NOMO-1 (cell line): Measurements from ENCODE around the gene RHD.
"Not testable (repeated sequence)": the region's sequence is repeated elsewhere in the genome, so short reads cannot be mapped to it uniquely, and the experiment has no call there.

Source experiments
- DNase-seq, 2 experiments: peaks; one replicate each; lab custom pipeline; 2025; ENCODE audit not compliant: unreplicated experiment in 2 of 2; lab: John Stamatoyannopoulos, UW

The RHD gene

GRCh38 chr1:25256578-25256965 lies 15.7 kb upstream of the RHD start:
- DNase-seq: no peak

DNA sequence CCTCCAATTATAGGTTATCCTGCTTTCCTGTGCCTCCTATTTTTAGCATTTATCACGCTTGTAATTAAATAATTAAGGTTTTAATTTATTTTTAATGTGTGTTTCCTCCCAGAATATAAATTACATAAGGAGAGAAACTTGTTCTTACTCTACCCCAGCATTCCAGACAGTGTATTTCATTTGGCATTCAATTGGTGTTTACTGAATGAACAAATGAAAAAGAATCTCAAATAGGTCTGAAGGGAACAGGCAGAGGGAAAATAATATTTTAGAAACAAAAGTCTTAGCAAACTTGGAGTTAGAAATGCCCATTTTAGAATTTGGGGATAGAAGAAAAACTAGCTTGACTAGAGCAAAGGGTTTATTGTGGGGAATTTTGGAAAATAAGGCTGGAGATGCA lies 15.1 kb upstream of the RHD start:
- no peak for DNase-seq

DNA sequence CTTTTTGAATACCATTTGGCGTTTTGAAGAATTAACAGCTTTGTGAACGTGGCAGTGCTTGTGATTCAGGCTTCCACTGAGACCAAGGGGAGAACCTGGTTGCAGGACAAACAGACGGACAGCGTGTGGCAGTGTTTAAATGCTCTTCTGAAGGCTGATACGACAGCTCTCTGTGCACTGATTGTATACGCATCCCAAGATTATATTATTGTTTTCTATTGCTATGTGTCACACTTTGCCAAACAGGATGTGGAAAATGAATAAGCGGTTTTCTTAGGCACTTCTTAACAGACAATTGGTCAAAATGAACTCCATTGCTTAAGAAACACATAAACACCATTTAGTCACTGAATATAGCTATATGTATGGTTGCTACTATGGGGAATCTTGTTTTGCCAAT lies 12.5 kb upstream of the RHD start:
- not testable (repeated sequence) for DNase-seq

DNA sequence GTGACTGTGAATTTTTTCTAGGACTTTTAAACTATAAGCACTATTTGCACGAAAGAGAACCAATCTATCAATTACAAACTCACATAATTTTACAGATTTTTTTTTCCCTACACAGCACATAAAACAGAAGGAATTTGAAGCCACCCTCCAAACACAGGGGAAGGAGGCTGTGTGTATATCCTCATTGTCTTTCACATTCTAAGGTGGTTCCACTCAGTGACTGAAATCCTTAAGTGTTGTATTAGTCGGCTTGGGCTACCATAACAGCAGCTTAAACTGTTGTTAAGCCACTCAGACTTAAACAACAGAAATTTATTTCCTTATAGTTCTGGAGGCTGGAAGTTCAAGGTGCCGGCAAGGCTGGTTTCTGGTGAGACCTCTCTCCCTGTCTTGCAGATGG lies 12.0 kb upstream of the RHD start:
- DNase-seq: not testable (repeated sequence)

DNA sequence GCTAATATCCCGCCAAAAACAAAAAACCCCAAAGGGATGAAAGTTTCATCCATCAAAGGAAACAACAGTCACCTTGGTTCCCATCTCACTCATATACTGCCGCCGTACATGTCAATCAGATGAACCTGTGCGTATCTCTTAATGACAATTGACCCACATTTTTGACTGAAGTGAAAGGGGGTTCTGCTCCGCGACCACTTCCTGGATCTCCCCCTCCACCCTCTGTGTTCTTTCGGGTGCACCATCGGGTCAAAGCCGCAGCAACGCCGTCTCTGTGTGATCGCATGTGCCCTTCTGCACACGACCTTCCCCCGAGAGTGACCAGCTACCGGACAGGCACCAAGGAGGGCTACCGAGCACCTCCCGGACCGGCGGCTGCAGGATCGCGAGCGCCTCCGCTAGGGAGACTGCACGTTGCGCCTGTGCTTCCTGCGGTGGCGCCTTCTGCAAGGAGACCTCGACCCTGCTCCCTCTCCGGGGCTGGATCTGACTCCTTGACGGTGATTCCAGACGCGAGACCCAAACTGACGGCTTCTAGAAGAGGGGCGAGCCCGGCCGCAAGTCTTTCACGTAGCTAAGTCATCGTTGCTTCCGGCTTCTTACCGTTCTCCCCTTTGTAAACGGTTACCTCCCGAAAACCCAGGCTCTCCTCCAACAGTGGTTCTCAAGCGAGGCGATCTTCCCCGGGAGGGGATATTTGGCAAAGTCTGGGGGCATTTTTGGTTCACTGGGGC lies 5.6 kb upstream of the RHD start:
- DNase-seq: not testable (repeated sequence)

- peak; percentile 10 to 33 for DNase-seq
Observed at GRCh38 chr1:25267288-25268142, 4.8 kb upstream of the RHD start.

DNA sequence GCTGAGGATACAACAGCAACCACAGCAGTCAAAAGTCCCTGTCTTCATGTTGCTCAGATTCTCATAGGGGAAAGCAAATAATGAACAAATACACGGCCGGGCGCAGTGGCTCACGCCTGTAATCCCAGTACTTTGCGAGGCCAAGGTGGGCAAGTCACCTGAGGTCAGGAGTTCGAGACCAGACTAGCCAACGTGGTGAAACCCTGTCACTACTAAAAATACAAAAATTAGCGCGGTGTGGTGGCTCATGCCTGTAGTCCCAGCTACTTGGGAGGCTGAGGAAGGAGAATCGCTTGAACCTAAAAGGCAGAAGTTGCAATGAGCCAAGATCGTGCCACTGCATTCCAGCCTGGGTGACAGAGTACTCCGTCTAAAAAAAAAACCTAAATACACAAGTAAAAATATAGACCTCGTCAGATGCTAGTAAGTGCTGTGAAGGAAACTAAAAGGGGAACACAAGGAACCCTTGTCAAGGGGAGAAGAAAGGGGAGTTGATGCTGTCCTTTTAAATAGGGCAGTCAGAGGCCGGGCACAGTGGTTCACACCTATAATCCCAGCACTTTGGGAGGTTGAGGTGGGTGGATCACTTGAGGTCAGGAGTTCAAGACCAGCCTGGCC lies 4.1 kb upstream of the RHD start:
- DNase-seq: not testable (repeated sequence)

DNA sequence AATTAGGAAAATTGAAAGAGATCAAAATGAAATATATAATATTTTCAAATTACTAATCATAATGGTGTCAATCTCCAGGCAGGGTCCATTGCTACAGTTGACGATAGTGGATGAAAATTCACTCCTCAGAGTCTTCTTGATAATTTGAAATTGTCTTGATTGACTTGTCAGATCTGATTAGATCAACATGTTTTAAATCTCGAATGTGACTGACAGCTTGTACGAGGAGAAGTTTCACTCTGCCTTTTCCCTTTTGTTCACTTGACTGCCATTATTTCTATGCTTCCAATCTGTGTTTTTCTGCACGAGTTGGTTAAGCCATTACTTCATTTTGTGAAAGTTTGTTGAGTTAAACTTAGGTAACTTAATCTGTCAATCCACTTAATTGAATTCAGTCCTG lies 3.3 kb downstream of the RHD start:
- not testable (repeated sequence) for DNase-seq

DNA sequence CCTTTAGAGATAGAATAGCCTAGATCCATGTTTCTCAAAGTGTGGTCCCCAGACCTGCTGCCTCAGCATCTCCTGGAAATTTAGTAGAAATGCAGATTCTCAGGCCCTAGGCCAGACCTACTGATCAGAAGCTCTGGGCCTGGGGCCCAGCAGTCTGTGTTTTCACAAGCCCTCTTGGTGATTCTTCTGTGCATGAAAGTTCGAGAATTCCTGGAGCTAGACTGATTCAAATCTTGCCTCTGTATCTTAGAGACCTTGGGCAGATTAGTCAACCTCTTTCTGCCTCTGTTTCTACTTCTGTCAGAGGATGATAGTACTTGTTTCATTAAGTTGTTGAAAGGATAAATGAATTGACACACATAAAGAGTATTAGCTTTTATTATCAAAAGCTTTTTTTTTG lies 5.0 kb downstream of the RHD start:
- DNase-seq: not testable (repeated sequence)

GRCh38 chr1:25278358-25278757 lies 6.0 kb downstream of the RHD start:
- DNase-seq: peak; percentile 15 to 26

DNA sequence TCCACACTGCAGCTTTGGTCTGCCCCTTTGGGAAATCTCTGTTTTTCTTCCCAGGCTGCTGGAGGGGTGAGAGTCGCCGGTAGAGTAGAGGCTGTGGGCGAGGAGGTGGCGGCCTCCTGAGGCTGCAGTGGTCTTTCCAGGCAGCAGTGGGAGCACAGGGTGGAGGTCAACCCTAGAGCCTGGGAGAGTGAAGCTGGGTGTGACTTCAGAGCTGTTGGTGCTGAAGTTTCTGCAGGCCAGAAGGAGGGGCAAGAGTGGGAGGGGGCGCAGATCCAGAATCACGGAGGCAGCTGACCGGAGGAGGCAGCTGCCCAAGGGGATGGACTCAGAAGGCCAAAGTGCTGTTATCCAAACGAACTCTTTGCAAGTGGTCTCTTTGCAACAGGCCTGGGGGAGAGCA lies 6.5 kb downstream of the RHD start:
- DNase-seq: not testable (repeated sequence)

DNA sequence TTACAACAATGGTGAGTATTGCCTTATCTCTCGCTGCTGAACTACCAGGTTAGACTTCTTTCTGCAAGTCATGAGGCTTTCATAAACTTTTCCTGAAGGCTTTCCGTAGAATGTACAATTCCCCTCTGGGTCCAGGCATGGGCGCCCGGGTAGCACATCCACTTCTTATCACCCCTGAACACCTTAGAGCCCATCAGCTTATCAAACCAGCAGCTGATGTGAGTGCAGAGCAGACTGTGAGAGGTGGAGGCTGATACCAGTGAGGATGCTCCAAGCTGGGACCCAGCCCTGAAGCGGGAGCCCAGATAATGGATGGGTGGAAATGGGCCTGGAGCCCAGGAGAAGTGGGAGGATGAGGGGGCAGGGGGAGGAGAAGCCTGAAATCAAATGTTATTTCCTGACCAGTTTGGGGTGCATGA lies 7.4 kb downstream of the RHD start:
- not testable (repeated sequence) for DNase-seq

DNA sequence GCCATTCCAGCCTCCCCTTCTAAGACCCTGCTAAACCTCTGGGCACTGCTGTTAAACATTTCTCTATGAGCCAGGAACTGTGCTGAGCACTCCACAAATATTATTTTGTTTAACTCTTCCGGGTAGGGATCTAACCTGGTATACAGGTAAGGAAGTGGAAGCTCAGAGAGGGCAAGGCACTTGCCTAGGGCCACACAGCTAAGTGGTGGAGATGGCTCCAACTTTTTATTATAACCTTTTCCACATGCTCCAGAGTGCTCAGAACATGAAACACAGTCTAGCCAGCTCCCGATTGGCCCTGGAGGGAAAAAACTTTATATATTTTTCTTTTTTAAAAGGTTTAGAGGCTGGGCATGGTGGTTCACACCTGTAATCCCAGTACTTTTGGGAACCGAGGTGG lies 13.6 kb downstream of the RHD start:
- not testable (repeated sequence) for DNase-seq

DNA sequence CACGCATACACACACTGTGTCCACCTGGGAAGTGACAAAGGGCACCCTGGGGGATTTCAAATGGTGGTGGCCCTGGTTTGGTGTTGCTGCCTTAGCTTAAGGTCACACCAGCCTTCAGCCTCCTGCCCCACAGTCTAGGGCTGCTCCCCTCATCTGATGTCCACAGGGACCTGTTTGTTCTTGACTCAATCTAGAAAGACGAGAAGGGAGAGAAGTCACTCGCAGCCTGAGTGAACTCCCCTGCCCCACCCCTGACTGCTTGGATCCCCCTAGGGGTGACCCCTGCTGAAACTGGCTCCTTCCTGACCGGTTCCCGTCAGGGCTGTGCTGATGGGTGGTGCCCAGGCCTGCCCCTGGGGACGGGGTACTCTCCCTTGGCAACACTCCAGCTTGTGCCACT lies 14.9 kb downstream of the RHD start:
- DNase-seq: not testable (repeated sequence)

GRCh38 chr1:25288573-25289101 lies 16.3 kb downstream of the RHD start:
- DNase-seq: not testable (repeated sequence)

DNA sequence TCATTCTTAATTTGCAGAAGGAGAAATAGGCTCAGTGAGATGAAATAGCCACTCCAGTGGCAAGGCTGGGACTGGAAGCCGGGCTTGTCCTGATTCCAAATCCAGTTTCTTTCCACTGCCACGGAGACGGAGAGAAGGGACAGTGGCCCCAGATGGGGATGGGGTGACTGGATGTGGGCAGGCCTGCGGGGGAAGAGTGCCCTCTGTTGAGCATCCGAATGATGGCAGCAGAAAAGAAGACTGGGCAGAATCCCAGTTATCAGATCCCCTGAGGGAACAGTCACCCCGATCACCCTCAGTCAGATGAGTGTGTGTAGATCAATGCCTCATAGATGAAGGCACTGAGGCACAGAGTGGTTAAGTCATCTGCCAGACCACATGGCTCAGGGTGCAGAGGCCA lies 17.7 kb downstream of the RHD start:
- peak in 1 of 2 experiments; percentile 18 for DNase-seq

DNA sequence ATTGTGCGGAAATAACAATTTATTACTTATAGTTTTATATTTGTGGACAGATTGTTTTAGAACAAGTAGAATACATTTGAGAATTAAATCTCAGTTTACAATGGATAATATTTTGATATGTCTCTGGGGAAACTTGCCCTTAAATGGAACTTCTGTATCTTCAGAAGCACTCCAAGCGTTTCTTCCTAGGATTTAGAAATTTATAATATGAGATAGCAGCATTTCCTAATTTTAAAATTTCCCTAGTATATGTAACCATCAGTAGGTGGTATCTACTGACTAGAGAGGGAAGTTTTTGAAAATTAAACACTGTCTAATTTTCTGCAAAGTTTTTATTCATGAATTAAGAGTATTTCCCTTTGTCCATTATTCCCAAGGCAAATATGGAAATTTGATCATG lies 21.1 kb downstream of the RHD start:
- DNase-seq: not testable (repeated sequence)

DNA sequence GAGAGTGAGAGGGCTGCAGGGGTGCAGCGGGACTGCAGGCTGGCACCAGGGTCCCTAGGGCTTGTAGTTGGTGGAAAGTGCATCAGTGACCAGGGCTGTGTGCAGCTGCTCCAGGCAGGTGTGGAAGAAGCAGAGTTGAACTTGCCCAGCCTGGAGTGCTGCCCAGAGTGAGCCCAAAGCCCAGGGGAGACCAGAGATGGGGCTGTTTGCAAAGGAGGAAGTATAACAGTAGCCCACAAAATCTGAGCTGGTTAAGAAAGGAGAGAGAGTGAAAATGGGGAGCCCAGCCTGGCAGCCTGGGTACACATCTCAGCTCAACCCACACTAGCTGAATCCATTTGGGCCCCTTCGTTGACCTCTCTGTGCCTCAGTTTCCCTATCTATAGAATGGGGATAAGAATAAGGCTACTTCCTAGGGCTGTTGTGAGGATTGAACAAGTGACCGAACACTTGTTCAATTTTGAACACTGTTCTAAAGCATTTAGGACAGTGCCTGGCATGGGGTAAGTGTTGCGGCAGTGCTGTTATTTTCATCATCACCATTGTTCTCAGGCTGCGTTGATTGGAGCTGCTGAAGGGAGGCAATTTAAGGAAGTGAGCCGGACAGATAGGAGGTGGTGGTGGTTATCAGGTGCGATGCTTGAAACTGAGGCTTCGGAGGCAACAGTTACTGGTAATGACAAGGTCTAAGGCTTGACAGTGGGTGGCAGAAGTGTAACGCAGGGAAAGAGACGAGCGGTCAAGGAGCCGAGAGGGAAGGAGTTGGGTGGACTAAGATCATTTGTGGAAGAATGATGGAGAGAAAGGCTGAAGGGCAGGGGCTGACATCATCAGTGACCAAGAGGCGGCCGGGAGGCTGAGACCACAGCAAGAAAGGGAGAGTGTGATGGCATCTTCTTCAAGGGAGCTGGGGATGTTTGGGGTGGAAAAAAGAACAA lies 22.8 kb downstream of the RHD start:
- not testable (repeated sequence) for DNase-seq

DNA sequence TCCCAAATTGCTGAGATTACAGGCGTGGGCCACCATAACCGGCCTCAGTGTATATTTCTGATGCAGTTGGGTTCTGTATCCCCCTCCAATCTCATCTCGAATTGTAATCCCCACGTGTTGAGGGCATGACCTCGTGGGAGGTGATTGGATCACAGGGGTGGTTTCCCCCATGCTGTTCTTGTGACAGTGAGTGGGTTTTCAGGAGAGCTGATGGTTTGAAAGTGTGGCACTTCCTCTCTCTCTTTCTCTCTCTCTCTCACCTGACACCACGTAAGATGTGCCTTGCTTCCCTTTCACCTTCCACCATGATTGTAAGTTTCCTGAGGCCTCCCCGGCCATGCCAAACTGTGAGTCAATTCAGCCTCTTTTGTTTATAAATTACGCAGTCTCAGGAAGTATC lies 24.2 kb downstream of the RHD start:
- not testable (repeated sequence) for DNase-seq

DNA sequence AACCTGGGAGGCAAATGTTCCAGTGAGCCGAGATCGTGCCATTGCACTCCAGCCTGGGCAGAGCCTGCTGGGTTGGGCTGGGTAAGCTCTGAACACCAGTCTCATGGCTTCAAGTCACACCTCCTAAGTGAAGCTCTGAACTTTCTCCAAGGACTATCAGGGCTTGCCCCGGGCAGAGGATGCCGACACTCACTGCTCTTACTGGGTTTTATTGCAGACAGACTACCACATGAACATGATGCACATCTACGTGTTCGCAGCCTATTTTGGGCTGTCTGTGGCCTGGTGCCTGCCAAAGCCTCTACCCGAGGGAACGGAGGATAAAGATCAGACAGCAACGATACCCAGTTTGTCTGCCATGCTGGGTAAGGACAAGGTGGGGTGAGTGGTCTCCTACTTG lies 28.4 kb downstream of the RHD start:
- DNase-seq: not testable (repeated sequence)
